GM19328 (cell line): ENCODE data around the gene KCTD17.

Experiments
- ATAC-seq: cut with Tn5 transposase; IDR thresholded peaks from one replicate; pipeline ENCODE4 v1.9.1; 2021; ENCODE audit warnings: mild to moderate bottlenecking, moderate library complexity; ENCODE audit not compliant: unreplicated experiment

KCTD17 gene

DNA sequence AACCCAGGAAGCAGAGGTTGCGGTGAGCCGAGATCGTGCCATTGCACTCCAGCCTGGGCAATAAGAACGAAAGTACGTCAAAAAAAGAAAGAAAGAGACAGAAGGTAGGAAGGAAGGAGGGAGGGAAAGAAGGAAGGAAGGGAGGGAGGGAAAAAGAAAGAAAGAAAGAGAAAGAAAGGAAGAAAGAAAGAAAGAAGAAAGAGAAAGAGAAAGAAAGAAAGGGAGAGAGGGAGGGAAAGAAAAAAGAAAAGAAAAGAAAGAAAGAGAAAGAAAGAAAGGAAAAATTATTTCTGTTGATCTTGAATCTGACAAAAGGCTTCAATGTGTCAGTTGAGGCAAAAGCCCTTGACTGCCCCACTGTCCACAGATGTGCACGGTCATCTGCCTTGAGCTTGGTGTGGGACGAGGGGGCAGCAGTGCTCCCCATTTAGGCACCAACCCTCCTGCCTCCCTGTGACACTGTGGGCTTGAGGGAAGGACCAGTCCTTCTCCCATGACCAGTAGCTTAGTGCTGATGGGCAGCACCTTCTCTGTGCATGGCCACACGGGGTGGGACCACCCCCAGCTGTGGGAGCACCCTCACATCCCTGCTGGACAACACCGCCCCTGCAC is 24.4 kb downstream of the KCTD17 start:
- ATAC-seq = no peak

DNA sequence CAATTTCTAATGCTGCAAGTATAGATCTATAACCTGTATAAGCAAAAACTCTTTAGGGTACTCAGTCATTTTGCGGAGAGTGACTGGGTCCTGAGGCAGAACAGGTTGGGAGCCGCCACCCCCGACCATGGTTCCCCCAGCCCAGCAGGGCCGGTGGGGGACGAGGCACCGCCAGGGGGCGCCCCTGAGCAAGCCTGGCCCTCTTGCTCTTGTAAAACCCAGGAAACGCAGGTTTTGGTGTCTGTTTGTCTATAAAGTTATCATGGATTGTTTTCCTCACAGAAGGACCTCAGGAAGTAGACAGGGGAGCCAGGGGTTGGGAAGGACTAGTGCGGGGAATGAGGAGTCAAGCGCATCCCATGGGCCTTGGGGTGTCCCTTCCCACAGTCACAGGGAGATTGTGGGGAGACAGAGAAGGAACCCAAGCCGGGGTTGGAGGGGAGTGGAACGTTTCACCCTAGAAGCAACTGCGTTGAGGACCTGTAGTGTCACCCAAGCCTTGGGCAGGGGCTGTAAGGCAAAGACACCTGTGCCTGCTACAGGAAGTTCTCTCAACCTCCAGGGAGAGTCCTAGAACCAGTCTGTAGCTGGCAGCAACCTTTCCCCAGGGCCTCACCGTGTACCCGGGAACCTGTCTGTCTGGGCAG is 26.4 kb downstream of the KCTD17 start:
- no peak for ATAC-seq

DNA sequence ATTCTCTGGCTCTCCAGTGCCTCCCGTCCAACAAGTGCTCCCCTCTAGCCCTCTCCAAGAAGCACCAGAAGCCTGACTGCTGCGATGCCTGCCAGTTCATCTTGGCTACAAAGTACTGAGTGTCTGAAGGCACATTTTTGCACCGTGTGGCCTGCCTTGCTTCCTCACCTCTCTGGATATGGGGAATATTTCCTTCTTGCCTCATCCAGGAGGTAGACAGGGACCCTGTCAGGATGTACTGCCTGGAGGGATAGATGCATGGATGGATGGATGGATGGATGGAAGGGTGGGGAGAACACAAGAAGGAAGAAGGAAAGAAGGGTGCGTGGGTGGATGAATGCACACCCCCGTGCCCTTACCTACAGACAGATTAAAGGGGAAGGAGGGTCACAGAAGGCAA is 27.6 kb downstream of the KCTD17 start:
- ATAC-seq = no peak

GRCh38 chr22:37079668-37080171 is 28.2 kb downstream of the KCTD17 start:
- no peak for ATAC-seq

- ATAC-seq = no peak
Measured at GRCh38 chr22:37080438-37080837, 28.9 kb downstream of the KCTD17 start.

DNA sequence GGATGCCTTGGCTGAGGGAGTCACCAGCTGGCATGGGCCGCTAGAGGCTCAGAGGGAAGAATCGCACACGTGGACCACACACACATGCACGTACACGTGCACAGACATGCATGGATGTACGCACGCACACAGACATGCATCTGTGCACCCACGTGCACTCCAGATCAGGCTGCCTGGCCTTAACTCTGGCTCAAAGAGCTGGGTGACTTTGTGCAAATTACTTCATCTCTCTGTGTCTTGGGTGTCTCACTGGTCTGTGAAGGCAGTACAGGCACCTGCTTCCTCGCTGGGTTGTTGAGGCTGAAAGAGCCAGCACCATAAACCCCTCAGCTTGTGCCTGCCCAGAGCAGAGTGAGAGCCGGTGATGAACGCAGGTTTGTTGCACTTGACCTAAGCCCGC is 29.3 kb downstream of the KCTD17 start:
- ATAC-seq = no peak

DNA sequence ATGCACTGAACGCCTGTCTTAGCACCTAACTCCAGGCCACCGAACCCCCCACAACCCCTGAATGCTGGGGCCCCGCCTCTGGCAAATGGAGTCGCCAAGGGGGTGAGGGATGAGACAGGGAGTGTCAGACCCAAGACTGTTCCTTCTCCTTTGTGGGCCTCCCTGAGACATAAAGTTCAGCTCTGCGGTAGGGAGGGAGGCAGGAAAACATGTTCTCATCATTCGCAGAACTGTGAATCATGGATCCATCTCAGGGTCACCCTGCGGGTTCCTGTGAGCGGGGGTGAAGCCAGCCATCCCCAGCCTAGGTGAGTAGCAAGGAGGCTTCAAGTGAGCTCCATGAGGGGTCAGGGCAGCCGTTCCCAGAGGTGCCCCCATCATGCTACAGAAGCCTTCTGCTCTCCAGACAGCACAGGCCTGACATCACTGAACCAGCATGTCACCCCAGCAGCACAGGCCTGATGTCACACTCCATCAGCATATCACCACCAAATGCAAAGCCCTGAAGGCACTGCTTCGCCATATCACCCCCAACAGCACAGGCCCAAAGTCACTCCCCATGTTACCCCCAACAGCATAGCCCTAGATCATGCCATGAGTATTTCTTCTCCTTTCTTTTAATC is 30.8 kb downstream of the KCTD17 start:
- no peak for ATAC-seq

DNA sequence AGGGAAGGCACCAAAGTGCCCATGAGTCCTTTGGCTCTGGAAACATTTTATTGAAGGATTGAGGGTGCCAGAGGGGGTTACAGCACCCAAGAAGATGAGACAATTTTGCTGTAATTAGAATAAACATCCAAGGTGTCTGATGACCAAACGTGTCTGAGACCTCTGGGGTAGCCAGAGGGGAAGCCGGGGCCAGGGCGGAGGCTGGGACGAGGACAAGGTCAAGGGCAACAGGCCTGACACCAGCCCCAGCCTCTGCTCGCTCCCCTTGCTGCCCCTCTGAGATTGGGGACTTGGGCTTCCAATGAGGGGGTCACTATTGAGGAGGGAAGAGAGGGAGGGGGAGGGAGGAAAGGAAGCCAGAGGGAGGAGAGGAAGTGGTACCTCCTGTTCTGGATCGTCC is 32.4 kb downstream of the KCTD17 start:
- no peak for ATAC-seq

DNA sequence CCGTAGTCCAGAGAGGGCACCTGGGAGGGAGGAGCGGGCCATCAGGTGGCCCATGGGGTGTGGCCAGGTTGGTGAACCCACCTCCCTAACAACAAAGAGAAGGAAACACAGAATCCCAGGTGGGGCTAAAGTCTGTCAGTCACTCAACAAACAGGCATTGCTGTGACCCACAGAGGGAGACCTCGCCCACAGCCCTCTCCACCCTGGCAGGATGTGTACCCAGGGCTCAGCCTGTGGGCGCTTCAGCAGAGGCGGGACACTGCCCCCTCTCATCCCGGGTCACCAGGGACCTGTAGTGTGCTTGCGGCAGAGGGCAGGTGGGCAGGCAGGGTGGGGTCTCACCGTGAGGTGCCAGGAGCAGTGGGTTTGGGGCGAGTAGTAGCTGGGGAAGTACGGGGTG is 32.8 kb downstream of the KCTD17 start:
- ATAC-seq = no peak

DNA sequence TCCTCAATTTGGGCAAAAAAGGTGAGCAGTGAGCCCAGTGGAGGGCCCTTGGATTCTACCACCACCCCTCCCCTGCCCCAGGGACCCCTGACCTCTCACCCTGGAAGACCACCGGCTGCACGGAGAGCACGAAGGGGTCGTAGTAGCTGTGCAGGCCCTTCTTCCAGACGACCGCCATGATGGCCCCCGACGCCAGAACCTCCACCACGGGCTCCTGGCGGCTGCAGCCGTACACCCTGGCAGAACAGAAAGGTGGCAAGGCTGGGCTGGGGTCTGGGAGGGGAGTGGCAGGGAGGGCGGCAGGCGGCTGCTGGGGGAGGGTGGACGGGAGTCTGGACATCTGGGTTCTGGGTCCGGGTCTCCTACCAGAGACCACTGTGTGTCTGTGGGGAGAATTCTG is 34.6 kb downstream of the KCTD17 start:
- ATAC-seq = no peak

GRCh38 chr22:37088108-37088605 is 36.6 kb downstream of the KCTD17 start:
- no peak for ATAC-seq

DNA sequence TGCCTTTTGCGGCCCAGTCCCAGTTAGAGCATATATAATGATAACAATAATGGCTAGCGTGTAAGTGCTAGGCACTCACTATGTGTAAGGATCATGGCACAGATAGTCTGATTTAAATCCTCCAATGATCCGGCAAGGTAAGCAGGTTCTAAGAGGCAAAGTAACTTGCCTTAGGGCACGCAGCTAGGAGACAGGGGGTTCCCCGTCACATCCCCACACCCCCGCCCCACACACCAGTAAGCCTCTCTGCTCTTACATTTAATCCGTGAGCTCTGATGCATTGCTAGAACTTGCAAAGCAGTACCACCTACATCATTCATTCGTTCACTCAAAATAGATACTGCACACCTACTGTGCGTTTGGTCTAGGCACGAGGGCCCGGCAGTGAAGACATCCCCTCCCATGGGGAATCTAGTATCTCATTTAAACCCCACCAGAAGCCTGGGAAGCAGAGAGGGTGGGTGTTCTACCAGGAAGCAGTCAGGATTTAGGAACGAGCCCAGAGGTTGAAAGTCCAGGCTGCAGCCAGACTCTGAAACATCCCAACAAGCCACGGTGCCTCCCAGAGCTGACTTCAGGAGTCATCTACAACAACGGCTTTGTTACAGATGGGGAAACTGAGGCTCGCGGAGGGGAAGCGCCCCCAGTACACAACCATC is 37.3 kb downstream of the KCTD17 start:
- ATAC-seq = no peak

DNA sequence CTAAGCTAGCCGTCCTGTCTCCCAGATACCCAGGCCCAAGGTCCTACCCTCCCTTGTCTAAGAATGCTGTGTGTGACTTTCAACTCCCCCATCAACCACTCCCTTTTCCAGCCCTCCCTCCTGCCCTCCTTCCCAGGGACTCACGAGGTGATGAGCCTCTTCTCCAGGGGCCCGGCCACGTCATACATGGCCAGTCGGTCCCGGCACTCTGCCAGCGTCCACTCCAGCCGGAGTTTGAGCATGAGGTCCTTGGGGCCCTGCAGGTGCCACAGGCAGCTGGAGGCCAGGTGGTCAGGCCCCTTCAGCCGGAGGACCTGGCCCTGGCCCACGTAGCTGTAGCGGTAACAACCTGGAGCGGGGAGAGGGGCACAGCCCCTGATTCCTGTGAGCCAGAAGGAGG is 37.9 kb downstream of the KCTD17 start:
- no peak for ATAC-seq

GRCh38 chr22:37090920-37091695 is 39.6 kb downstream of the KCTD17 start:
- no peak for ATAC-seq

GRCh38 chr22:37091994-37092393 is 40.5 kb downstream of the KCTD17 start:
- no peak for ATAC-seq

DNA sequence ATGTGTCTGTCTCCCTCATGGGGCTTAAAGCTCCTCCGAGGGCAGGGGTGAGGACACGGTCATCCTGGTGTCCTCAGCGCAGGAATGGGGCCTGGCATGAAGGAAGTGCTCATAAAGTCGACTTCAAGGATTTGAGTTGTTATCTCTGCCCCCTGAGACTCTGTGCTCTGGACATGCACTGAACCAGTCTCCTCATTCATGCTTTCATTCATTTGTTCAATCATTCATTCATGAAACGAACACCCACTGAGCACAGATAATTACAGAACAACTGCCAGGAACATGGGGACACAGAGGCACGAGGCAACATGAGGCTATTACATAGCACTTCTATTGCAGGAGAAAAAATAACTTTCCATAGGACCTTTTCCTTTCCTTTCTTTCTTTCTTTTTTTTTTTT is 41.5 kb downstream of the KCTD17 start:
- ATAC-seq = no peak

DNA sequence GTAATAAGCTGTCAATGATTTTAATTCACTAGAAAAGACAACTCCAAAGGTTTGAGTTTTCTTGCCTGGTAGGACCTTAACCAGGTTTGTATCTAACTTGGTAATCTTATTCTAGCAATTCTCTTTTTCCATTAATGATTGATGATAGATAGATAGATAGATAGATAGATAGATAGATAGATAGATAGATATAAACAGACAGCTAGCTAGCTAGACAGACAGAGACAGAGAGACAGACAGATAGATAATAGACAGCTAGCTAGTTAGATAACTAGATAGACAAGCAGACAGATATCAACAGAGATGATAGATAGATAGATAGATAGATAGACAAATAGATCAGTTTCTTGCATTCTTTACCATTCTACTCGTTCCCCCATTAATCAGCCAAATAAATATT is 42.7 kb downstream of the KCTD17 start:
- ATAC-seq = no peak

DNA sequence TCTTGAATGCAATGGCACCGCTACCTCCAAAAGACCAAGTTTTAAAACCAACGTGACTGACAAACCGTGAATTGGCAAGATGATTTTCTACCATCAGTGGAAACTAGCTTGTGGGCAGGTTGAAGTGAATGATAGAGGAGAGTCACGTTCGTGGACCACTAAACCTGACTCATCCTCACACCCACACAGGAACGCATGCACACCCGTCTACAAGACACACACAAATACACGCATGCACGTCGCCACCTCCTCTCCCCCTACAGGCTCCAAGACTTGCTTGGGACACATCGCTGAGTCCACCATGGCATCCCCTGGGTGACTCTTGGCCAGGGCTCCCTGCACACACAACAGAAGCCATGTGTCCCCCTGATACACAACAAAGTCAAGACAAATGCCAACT is 43.6 kb downstream of the KCTD17 start:
- no peak for ATAC-seq

DNA sequence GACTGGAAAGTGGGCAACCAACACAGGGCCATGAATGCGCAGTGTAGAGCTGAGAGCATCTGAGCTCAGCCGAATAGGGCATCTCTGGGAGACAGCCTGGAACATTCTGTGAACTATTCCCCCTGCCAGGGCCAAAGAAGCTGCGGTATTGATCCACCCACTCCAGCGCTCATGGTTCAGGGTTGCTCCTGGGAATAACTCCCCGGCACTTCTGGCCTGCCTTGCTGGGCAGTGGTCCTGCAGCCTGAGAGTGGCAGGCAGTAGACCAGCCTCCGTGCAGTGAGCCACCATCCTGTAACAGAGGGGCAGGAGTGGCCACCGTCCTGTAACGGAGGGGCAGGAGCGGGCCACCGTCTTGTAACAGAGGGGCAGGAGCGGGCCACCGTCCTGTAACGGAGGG is 45.8 kb downstream of the KCTD17 start:
- no peak for ATAC-seq

DNA sequence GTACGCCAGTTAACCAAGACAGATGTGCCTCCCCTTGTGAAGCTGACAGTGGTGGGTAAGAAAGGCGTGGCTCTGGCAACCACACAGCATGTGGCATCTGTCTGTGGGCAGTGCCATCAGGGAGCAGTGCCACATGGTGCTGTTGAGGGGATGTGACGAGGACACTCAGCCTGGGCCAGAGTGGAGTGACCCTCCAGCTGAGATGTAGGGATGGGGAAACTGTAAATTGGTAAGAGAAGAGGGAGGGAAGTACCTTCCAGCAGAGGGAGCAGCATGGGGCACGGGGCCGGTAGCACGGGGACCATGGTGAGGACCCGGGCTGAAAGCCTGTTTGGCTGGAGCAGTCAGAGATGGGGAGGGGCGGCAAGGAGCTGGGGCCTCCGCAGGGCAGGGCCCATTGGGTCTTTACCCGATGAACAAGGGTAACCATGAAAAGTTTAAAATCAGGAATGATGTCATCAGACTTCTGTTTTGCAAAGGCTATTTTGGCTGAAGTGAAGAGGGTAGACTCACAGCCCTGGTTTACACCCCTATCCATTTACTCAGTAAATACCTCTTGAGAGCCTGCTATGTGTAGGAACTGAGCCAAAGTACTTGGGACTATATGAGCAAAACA is 47.5 kb downstream of the KCTD17 start:
- ATAC-seq = no peak
